Measurements from ENCODE around the gene RNF4. TPM values are rescaled to one million over a fixed set of nuclear protein-coding genes. Genes with fewer than 3 reads are reported as not detected.
A peak's percentile ranks its signal among the peaks of the same experiment; 100 is the strongest.

Gene RNF4
- total RNA-seq, 1 experiment from 2014 or later = 92.0 TPM

GRCh38 chr4:2432004-2432403, 36.9 kb upstream of the RNF4 start:
- H3K23me2 ChIP-seq (ENCODE audit: insufficient read length, low read depth, low read length, poor library complexity, severe bottlenecking) = no peaks in the 10 kb centered on the region
- H3K18ac ChIP-seq (ENCODE audit: insufficient read length, low read depth, low read length) = no peak overlapping the region
- H3K79me2 ChIP-seq (ENCODE audit: insufficient read depth, low read length) = no peaks in the 10 kb centered on the region
- no peaks in the 10 kb centered on the region for H3K9me3 ChIP-seq (ENCODE audit: control insufficient read depth, low read depth, low read length)
- no peak overlapping the region for H3K9ac ChIP-seq (ENCODE audit: extremely low read depth, insufficient read length, low read length)
- H2BK120ac ChIP-seq (ENCODE audit: low read depth, low read length, poor library complexity, severe bottlenecking) = no peak overlapping the region
- Mint-ChIP-seq H3K9me3 (no peaks in the 10 kb centered on the region; a peak in 1 of 5 replicates), H3K4me3 (no peak overlapping the region), H3K27ac (no peak overlapping the region), H3K4me1 (peaks cover 6 to 9% of the 10 kb centered on the region in 2 experiments), H3K36me3 (ENCODE audit: insufficient read depth in 1 of 3, low read depth in 3 of 3) (no peaks in the 10 kb centered on the region), H3K27me3 (ENCODE audit: low read depth) (peaks cover 4% of the 10 kb centered on the region; the same call in 1 of the 2 replicates)
- H3K4ac ChIP-seq (ENCODE audit: low read depth, low read length) = no peak overlapping the region
- no peak overlapping the region for H3T11ph ChIP-seq (ENCODE audit: low read length)
- no peak overlapping the region for H4K91ac ChIP-seq (ENCODE audit: insufficient read length, low read depth, low read length)
- no peaks in the 10 kb centered on the region for H3K4me1 ChIP-seq (ENCODE audit: insufficient read depth, low read length)
- H3K27ac ChIP-seq (ENCODE audit: insufficient read length, low read depth, low read length) = no peak overlapping the region
- H2BK15ac ChIP-seq (ENCODE audit: low read depth, low read length) = no peak overlapping the region
- no peak overlapping the region for H2BK20ac ChIP-seq (ENCODE audit: low read depth, low read length, poor library complexity, severe bottlenecking)
- H4K5ac ChIP-seq (ENCODE audit: insufficient read length, low read depth, low read length) = peak overlapping the region; percentile 43
- no peak overlapping the region for H3K4me2 ChIP-seq (ENCODE audit: insufficient read depth, insufficient read length, low read length)
- H3K14ac ChIP-seq (ENCODE audit: insufficient read depth, low read length) = no peak overlapping the region
- no peaks in the 10 kb centered on the region for H3K79me1 ChIP-seq (ENCODE audit: insufficient read depth, low read depth, low read length, poor library complexity, severe bottlenecking)
- H2AK5ac ChIP-seq (ENCODE audit: insufficient read length, low read length) = no peak overlapping the region
- no peaks in the 10 kb centered on the region for H3K27me3 ChIP-seq (ENCODE audit: insufficient read depth, low read length)
- H2AFZ ChIP-seq (ENCODE audit: low read length) = no peak overlapping the region
- no peaks in the 10 kb centered on the region for H4K20me1 ChIP-seq (ENCODE audit: control insufficient read depth, insufficient read depth, insufficient read length)
- DNase-seq = no peak
- no peak overlapping the region for H2BK12ac ChIP-seq (ENCODE audit: insufficient read length, low read depth, low read length)
- H4K8ac ChIP-seq (replicated peaks; ENCODE audit: insufficient read length, low read depth, low read length) = no peak overlapping the region
- TF ChIP-seq, protein P1, sequence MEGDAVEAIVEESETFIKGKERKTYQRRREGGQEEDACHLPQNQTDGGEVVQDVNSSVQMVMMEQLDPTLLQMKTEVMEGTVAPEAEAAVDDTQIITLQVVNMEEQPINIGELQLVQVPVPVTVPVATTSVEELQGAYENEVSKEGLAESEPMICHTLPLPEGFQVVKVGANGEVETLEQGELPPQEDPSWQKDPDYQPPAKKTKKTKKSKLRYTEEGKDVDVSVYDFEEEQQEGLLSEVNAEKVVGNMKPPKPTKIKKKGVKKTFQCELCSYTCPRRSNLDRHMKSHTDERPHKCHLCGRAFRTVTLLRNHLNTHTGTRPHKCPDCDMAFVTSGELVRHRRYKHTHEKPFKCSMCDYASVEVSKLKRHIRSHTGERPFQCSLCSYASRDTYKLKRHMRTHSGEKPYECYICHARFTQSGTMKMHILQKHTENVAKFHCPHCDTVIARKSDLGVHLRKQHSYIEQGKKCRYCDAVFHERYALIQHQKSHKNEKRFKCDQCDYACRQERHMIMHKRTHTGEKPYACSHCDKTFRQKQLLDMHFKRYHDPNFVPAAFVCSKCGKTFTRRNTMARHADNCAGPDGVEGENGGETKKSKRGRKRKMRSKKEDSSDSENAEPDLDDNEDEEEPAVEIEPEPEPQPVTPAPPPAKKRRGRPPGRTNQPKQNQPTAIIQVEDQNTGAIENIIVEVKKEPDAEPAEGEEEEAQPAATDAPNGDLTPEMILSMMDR (conservative IDR thresholded peaks at IDR 0.05) = no peak
- no peak overlapping the region for H3K23ac ChIP-seq (ENCODE audit: insufficient read length, low read depth, low read length)
- no peak overlapping the region for H3K56ac ChIP-seq (ENCODE audit: insufficient read length, low read depth, low read length)
- H2BK5ac ChIP-seq (ENCODE audit: insufficient read length, low read length) = no peak overlapping the region
